NT2/D1 (cell line): ENCODE results near the gene ZNF524.
A peak's percentile ranks its signal among the peaks of the same experiment; 100 is the strongest.

Experiments used
- SUZ12 ChIP-seq: IDR thresholded peaks from 2 replicates; pipeline ENCODE4 v1.6.1; 2011; ENCODE audit not compliant: insufficient read length, insufficient read depth; ENCODE audit errors: extremely low read depth
- YY1 ChIP-seq: IDR thresholded peaks from 2 replicates; pipeline ENCODE4 v1.6.1; 2011; ENCODE audit not compliant: insufficient read length, insufficient read depth
- ZNF274 ChIP-seq: IDR thresholded peaks from 2 replicates; pipeline ENCODE4 v1.6.1; 2011; ENCODE audit warnings: mild to moderate bottlenecking, low read depth, low read length

GRCh38 chr19:55624109-55625003, 24.3 kb downstream of the ZNF524 start, which contains the start of gene ZNF784:
- TF ChIP-seq YY1 (peak; percentile 68), SUZ12 (no peak), ZNF274 (no peak)
